Endothelial cell of hepatic sinusoid (primary cell): Measurements from ENCODE around the gene ADGRB2.

Experiments used
- in situ Hi-C: cut with HindIII; loops from 2 replicates; pipeline ENCODE4 v1.10.0; 2017; ENCODE audit warnings: low sequenced_read_pairs

The ADGRB2 gene

DNA sequence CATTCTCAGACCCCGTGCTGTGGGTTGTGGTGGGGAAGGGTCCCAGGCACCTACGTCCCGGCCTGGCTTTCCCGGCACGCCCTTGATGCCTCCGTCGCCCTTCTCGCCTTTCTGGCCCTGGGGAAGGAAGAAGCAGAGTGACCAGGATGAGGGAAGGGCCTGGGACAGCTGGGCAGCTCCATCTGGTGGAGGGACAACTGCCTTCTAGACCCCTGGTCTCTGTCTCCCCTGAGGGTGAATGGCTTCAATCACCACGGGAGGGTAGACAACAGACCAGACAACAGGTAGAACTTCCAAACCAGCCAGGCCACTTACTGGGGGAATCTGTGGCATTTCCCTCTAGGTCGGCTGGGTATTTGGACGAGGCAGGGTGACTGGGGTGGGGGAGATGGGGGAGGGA is 72.2 kb downstream of the ADGRB2 start:
- in situ Hi-C loops, result no loop called here

DNA sequence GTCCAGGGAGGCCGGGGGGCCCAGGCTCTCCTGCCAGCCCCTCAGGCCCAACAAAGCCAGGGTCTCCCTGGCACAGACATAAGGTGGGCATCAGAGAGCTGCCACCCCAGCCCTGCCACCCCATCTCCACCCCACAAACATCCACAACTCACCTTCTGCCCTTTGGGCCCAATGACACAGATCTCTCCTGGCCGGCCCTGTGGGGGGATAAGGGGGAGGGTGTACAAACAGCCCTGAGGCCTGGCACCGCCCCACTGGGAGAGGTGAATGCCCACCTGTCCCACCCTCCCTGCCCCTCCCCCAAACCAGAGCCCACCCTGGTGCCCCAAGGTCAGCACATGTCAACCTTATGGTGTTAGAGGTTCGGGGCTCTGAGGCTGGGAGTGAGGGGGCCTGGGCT is 72.7 kb downstream of the ADGRB2 start:
- in situ Hi-C loops, result no loop called here

DNA sequence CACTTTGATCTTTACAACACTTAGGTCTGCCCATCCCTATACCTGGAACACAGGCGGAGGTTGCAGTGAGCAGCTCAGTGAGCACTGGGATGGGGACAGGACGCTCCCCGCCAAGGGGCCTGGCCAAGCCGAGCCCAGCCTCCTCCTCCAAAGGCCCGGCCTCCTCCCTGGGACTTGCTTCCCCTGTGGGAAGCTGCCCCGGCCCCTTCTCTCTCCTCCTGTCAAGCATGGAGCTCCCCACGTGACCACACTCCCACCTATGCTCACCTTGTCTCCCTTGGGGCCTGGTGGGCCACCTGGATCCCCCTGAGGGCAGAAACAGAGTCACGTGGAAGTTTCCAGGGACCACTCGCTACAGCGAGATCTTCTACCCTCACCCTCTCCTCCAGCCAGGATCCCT is 73.2 kb downstream of the ADGRB2 start:
- in situ Hi-C loops, result no loop called here

DNA sequence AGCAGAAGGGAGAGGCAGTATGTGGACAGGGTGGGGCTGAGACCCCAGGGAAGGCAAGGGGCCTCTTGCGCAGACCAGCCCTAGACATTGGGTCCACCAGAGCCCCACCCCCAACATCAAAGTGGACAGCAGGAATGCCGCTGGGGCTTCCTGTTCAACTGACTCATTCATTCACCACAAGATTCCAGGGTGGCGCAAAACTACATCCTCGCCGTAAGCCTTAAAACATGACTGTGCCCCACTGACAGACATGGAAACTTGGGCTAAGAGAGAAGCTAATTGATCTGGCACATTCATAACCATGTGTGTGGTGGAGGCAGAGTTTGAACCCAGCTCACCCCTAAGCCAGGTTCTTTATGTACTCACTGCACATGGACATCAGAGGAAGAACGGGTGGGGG is 74.3 kb downstream of the ADGRB2 start:
- in situ Hi-C loops, result no loop called here

DNA sequence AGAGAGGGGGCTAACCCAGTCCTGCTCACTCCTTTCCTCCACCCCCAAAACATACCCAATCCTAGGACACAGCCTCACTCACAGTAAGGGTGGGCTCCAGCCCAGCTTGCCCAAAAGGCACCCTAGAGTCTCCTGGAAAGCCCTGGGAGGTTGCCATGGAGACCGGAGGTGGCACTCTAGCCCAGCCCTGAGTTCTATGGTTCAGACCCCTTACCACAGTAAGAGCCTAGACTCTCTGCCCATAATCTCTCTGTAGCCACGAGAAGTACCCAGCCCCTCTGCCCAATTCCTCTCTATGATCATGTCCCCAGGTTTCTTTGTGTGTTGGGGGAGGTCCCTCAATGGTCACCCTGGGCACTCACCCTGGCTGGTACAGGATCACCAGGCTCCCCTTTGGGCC is 74.8 kb downstream of the ADGRB2 start:
- in situ Hi-C loops, result no loop called here

DNA sequence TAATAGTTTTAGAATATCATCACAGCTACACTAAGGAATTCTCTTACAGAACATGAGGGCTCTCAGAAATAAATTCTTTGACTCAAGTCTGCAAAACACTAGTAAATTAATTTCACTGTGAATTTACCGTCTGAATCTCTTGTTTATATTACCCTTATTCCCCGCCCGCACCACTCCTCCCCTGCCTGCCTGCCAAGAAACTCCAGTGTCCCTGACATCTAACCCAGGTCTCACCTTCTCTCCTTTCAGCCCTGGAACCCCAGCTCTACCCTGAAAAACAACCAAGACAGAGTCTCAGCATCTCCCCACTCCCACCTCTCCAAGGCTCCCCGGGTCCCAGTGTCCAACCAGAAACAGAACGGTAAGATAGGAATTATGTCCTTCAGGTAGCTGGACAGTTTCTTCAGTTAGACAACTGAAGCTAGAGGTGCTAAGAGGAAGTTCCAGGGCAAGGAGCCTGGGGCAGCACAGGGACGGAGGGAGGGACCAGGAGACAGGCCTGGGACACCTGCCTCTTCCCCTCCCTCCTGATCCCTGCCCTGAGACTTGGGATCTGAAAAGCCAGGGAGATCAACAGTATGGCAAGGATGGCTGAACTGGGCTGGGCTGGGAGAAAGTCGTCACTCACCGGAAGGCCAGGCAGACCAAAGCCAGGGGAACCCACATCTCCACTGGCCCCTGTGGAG is 75.8 kb downstream of the ADGRB2 start:
- in situ Hi-C loops, result no loop called here

DNA sequence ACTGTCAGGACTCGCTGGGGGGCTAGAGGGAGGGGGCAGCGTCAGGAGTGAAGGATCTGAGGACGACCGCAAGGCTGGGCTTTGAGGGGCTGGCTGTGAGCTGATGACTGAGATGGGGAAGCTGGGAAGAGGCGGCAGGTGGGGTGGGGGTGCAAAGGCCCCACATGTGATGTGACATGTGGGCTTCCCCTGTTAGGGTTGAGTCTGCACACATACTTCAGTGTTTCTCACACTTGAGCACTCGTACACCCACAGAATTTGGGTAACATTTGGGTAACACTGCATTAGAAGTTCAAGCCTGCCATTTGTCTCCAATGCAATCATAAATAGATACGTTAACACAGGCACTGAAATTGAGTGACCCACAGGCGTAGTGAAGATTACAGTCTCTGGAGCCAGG is 76.5 kb downstream of the ADGRB2 start:
- in situ Hi-C loops, result no loop called here

DNA sequence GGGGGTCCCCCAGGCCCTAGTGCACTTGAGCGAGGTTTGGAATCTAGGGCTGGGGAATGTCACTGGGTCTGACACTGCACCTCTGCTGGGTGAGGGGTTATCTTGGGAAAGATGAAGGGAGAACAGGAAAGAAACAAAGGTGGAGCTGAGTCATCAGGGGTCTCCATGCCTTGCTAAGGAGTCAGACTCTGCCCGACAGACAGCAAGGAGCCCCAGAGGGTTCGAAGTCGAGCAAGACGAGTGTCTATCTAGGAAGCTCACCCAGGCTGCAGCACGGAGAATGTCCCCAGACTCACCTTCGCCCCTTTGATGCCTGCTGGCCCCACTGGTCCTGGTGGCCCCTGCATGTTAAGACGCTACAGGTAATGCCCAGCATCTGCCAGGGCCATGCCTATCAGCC is 78.3 kb downstream of the ADGRB2 start:
- in situ Hi-C loops, result no loop called here

DNA sequence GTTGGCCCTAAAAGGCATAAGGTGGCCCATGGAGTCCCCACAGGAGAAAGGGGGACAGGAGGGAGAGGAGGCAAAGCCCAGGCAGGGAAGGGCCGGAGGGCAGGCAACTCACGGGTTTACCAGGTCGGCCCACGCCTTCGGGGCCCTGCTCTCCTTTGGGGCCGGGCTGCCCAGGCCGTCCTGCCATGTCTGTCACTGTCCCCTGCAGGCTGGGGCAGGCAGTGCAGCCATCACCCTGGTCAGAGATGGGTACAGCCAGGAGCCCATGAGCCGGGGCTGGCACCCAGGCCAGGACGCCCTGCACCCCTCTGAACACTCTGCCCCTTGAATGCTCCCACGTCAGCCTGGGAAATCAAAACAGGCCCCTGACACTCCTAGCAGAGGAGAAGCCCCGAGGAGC is 80.1 kb downstream of the ADGRB2 start:
- in situ Hi-C loops, result no loop called here

DNA sequence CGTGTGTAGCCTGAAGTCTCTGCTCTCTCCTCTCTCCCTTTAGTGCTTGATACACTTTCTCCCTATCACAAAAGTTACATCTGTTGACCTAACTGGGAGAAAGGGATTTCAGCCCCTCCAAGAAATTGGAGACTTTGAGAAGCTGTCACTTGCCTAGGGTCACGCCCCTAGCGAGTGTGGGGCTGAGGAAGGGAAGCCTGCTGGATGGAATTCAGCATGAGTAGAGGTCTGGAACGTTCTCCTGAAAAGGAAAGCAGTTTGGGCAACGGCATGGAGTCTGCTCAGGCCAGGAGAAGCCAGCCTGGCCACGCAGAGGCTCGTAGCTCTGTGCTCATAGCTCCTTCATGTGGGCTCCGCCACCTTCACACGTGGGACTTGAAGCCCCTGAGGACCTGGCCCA is 82.7 kb downstream of the ADGRB2 start:
- in situ Hi-C loops, result no loop called here

DNA sequence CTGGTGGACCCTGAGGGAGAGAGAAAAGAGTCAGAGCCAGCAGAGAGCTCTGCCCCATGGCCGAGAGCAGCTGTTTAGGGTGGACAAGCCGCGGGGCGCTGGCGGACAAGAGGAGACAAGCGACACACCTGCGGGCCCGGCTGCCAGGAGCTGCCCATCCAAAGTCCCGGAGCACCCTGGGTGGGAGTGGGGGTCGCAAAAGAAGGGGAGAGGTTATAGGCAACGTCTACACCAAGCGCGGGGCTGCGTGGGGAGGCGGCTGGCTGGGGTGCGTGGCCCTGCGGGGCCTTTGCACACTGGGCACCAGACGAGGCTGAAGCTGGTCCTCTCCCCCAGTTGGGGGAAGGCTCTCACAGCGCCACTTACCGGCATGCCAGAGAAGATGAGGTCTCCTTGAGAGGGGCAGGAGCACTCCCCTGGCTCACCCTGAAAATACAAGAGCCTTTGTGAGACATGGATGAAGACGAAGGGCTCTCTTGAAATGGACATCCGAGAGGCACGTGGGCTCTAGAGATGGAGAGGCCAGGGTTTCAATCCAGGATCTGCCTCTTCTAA is 84.4 kb downstream of the ADGRB2 start:
- in situ Hi-C loops, result no loop called here

DNA sequence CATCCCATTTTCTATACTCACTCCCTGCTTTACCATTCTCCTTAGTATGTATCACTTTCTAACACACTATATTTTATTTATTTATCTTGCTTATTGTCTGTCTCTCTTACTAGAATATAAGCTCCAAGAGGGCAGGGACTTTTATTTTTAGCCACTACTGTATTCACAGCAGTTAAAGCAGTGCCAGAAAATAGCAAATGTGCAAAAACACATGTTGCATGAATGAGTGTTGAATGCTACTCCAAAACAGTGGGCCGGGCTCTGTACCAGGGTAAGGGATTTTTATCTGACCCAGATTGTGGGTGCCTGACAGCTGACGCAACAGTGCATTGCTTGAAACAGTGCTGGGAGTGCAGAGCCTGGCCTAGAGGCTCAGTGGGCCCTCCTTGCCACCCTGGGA is 85.0 kb downstream of the ADGRB2 start:
- in situ Hi-C loops, result no loop called here

DNA sequence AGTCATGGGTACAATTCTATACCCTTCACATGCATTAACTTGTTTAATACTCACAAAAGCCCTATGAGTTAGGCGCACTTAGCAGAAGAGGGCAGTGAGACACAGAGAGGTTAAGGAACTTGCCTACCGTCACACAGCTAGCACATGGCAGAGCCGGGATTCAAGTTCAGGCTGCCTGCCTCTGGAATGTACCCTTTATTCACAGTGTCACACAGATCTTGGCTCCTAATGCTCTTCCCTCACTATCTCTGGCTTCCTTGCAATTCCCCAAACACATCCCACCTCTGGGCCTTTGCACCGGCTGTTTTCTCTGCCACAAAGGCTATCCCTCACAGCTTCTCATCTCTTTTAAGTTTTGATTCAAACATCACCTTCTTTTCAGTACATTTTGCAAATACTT is 85.5 kb downstream of the ADGRB2 start:
- in situ Hi-C loops, result no loop called here

DNA sequence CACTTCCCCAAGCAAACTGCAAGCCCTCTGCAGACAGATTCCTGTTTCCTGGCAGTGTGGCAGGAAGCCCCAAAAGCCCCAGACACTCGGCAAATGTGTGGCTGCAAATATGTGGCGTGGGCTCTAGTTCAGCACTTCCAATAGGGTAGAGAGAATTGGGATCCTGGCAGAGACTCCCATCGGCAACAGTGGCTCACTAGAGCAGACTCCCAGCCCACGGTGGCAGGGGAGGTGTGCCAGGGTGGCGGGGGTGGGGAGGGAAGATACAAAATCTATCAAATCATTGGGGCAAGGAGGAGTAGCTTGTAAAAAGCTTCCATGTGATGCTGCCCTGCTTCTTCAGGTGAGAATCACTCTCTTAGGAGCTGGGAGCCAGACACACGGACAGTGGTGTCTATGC is 86.2 kb downstream of the ADGRB2 start:
- in situ Hi-C loops, result no loop called here

DNA sequence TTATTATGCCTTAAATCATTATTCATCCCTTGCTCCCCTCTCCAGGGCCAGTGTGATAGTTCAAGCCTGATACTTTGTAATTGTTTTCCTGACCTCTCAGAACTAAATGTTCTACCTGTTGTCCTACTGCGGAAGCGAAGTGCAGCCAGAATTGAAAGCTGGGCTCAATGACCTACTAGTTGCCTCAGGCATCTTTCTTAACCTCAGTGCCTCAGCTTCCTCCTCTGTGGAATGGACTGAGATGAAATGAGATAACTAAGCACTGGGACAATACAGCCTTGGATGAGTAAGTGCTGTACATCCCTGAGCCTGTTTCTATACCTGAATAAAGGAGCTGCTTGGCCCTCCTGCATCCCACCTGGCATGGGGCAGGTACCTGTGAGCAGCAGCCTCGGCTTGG is 86.7 kb downstream of the ADGRB2 start:
- in situ Hi-C loops, result no loop called here
